HG03575 (cell line): ENCODE data around the gene VMP1.

Experiments
- ATAC-seq: cut with Tn5 transposase; IDR thresholded peaks from one replicate; pipeline ENCODE4 v1.9.1; 2021; ENCODE audit not compliant: unreplicated experiment, insufficient number of reproducible peaks, low FRiP score; ENCODE audit errors: extremely low read depth

VMP1 gene

GRCh38 chr17:59699786-59700185 is 7.7 kb upstream of the VMP1 start:
- ATAC-seq = no peak

DNA sequence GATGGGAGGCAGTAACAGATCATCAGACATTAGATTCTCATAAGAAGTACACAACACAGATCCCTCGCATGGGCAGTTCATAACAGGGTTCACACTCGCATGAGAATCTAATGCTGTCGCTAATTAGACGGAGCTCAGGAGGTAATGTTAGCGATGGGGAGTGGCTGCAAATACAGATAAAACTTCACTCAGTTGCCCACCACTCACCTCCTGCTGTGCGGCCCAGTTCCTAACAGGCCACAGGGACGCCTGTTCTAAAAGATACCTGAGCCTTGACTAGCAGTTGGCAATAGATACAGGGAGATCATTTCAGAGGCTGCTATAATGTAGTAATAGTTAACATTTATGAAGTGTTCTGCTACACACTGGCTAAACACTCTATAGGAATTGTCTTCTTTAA is 5.2 kb upstream of the VMP1 start:
- no peak for ATAC-seq

GRCh38 chr17:59707971-59708430 is 547 bp downstream of the VMP1 start:
- ATAC-seq = no peak

DNA sequence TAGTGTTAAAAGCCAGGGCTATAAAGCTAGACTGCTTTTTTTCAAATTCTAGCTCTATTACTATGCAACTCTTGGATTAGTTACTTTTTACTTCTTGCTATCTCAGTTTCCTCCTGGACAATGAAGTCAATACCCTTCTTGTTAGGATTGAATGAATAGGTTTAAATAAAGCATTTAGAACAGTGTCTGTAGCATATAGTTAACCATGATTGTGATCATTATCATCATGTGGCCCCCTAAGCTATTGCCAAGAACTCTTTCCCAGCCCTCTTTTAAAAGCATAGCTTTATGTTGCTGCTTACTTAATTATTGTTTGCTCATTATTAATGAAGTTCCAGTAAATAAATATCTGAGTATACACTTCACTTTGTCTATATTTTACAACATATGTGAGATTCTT is 4.5 kb downstream of the VMP1 start:
- no peak for ATAC-seq

DNA sequence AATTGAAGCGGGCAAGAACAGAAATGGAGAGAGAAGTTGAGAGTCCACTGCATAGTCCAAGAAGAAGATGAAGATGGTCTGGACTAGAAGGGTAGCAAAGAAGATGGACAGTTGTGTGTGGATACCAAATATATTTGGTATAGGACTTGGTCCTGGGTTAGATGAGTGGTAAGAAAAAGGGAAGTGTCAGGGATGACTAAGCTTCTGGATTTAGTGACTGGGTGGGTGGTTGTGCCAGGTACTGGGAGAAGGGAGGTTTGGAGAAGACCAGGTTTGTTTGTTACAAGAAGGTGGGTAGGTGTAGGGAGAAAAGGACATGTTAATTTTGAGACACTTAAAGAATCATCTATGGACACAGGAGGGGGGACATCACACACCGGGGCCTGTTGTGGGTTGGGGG is 5.4 kb downstream of the VMP1 start:
- ATAC-seq = no peak

DNA sequence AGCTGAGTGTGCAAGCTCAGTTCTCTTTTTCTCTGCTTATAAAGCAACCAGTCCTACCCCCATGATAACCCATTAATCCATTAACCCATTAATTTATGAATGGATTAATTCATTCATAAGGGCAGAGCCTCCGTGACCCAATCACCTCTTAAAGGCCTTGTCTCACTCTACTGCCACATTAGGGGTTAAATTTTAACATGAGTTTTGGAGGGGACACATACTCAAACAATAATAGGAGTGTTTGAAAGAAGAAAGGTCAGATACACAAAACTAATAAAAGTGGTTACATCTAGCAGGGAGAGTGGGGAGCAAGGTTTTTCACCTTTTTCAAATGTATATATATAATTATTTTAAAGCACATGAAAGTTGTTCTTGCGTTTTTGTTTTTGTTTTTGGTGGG is 6.8 kb downstream of the VMP1 start:
- no peak for ATAC-seq

- ATAC-seq = no peak
Observed at GRCh38 chr17:59716427-59716826, 9.0 kb downstream of the VMP1 start.

DNA sequence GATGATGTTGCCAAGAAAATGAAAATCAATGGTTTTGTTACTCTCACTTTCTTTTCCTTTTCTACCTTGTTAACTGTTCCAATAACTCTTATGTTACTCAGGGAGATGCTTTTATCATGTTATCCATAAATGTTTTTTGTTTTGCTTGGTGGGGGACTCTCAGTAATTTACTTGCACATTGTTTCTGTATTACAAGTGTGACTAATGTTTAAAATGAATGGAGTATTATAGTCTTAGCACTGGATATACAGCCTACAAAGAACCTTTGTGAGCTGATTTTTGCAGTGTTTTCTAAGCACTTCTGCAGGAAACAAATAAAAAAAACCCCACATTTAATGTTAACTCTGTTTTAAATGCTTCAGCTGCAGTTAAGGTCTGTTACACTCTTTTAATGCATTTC is 12.1 kb downstream of the VMP1 start:
- ATAC-seq = no peak

- no peak for ATAC-seq
Observed at GRCh38 chr17:59722623-59723022, 15.2 kb downstream of the VMP1 start.

DNA sequence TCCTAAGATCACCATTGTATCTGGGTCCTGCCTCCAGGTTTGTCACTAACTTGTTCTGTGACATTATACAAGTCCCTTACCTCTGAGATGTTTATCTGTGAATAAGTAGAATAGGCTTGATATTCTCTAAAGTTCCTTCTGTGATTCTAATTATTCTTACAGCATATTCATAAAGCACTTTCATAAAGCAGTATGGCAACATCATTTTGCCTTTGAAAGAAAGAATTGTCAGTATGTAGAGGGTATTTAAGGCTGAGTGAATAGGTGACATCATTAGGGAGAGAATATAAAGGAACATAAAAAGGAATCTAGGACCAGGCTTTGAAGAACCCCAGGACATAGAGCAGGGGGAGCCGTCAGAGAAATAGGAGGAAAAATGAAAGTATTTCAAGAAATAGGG is 15.6 kb downstream of the VMP1 start:
- no peak for ATAC-seq

DNA sequence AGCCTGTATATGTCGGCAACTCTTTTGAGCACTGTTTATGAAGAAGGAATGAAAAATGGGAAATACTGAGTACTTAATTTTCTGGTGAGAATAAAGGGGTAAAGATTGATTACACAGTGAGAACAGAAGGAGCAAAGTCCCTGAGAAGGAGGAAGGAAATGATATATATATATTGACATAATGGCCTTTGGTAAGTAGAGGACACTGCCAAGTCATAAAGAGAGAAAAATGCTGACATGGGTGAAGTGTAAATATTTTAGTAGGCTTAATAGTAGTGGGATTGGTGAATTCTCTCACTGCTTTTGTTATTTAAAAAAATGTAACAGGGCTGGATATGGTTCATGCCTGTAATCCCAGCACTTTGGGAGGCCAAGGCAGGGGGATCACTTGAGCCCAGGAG is 16.2 kb downstream of the VMP1 start:
- ATAC-seq = no peak

- no peak for ATAC-seq
Observed at GRCh38 chr17:59725691-59726090, 18.2 kb downstream of the VMP1 start.

DNA sequence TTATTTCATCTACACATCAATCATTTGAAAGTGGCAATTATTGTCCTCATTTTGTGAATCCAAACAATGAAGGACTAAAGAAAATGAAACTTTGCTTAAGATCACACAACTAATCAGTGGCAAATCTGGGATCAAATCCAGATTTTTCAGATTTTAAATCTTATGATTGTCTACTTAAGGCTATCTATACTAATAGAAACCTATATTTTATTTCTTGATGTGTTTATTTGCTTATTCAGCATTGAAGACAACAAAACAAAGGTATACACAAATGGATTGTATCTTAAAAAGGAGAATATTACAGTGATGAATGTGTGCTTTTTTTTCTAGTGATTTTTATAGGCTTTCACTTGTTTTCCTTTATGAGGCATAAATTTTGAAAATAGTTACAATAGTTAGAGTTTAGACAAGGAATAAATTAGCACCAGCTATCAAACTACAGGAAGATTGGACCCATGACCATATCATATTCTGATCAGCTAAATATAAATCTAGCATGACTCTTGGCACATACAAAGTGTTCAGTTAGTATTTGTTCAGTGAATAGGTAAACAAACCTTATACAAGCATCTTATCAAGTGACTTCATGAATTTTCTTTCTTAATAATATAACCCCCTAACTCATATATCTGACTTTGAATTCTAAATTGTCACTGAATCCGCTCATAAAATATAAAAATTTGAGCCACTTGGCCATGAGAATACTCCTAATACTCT is 20.5 kb downstream of the VMP1 start:
- ATAC-seq = no peak

DNA sequence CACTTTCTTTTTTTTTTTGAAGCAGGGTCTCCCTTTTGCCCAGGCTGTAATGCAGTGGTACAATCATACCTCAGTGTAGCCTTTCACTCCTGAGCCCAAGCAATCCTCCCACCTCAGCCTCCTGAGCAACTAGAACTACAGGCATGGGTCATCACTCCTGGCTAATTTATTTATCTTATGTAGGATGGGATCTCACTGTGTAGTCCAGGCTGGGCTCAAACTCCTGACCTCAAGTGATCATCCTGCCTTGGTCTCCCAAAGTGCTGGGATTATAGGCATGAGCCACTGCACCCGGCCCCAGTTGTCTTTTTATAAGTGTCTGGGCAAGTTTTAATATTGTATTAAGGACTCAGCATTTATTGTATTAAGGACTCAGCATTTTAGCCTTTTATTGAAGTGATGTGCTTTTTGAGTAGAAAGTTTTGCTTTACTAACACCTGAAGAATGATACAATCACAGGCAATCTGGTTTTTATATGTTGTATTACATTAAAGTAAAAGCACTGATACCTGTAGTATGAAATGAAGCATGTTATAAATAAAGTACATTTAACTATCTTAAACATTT is 22.9 kb downstream of the VMP1 start:
- no peak for ATAC-seq

- no peak for ATAC-seq
Observed at GRCh38 chr17:59733697-59734096, 26.2 kb downstream of the VMP1 start.

DNA sequence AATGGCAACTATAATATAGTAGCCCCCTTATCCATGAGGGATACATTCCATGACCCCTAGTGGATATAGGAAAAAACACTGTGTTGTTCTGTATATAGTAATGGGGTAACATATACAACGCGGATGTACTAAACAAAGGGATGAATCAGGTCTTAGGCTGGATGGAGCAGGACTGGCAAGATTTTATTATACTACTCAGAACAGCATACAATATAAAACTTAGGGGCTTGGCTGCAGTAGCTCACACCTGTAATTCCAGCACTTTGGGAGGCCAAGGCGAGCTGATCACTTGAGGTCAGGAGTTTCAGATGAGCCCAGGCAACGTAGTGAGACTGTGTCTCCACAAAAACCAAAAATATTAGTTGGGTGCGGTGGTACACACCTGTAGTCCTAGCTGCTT is 26.8 kb downstream of the VMP1 start:
- no peak for ATAC-seq

GRCh38 chr17:59737324-59737723 is 29.9 kb downstream of the VMP1 start:
- ATAC-seq = no peak

DNA sequence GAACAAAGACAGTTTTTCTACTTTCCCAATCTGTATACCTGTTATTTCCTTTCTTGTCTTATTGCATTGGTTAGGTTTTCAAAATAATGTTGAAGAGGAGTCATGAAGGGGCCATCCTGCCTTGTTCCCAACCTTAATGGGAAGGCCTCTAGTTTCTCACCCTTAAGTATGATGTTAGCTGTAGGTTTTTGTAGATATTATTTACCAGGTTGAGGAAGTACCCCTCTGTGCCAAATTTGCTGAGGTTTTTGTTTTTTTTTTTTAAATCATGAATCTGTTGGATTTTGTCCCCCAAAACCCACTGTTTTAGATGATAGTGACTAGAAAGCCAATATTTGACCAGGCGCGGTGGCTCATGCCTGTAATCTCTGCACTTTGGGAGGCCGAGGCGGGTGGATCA is 36.4 kb downstream of the VMP1 start:
- ATAC-seq = no peak

DNA sequence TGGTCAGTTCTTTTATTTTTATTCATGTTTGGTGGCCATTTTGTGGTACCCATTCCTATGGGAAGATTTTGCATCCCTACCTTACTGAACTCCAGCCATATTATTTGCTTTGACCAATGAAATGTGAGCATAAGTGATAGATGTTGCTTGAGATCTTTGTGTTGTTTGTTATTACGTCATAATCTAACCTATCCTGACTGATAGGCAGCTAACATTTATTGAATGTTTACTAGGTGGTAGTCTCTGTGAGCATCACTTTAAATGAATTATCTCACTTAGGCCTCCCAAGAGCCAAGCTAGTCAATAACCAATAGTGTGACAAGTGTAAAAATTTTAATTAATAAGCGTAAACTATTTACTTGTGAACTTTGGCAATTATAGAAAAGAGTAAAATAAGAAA is 37.6 kb downstream of the VMP1 start:
- no peak for ATAC-seq

DNA sequence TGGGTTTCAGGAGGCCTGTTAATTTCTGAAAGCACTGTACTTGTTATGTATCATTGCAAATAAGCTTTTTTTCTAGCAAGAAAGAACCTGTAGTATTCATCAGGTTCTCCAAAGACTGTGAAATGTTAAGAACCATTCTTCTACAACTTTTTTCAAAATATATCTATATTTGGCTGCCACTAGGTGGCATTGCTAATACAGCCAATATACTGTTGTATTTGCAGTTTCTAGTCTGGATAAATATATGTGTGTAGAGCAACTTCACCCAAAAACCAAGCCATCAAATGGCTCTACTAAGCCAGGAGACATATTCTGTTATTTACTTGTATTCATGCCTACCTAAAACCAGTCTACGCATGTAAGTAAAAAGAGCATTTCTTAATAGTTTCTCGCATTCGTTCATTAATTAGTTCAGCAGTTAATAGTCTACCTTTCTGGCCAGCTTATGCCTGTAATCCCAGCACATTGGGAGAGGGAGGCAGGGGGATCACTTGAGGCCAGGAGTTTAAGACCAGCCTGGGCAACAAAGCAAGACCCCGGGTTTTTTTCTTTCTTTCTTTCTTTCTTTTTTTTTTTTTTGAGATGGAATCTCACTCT is 39.5 kb downstream of the VMP1 start:
- no peak for ATAC-seq

GRCh38 chr17:59748591-59748990 is 41.1 kb downstream of the VMP1 start:
- no peak for ATAC-seq
